ENCODE data around the gene EPS8L2.

The EPS8L2 gene

DNA sequence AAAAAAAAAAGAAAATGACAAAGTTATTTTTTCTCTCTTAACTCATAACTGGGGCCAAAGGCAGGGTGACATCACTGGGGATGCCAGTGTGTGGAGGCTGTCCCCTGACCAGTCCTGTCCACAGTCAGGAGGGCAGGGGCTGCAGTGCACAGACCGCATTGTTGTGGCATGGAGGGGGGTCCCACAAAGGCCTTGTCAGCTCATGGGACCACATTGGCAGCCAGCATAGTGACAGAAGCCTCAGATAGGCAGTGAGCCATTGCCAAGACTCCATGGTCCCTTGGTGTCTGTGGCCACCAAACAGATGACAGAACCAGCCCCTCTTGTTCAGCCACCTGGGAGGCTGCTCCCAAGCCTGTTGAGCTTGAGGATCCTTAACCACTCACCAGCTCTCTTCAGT lies 6.3 kb upstream of the EPS8L2 start:
- POLR2A ChIA-PET: no interaction called here
- no peak for DNase-seq (ENCODE audit: low read depth, low spot score)
- no peak overlapping the region for H3K4me3 ChIP-seq (ENCODE audit: low read depth, low read length)
- CTCF ChIA-PET: interaction anchor here (0.8 to 17.1 kb wide), 4 partner anchors 25 to 144 kb away, joined by 3 to 198 read pairs (median 3); no protein-coding TSS in a partner anchor
- TF ChIP-seq, protein P1, sequence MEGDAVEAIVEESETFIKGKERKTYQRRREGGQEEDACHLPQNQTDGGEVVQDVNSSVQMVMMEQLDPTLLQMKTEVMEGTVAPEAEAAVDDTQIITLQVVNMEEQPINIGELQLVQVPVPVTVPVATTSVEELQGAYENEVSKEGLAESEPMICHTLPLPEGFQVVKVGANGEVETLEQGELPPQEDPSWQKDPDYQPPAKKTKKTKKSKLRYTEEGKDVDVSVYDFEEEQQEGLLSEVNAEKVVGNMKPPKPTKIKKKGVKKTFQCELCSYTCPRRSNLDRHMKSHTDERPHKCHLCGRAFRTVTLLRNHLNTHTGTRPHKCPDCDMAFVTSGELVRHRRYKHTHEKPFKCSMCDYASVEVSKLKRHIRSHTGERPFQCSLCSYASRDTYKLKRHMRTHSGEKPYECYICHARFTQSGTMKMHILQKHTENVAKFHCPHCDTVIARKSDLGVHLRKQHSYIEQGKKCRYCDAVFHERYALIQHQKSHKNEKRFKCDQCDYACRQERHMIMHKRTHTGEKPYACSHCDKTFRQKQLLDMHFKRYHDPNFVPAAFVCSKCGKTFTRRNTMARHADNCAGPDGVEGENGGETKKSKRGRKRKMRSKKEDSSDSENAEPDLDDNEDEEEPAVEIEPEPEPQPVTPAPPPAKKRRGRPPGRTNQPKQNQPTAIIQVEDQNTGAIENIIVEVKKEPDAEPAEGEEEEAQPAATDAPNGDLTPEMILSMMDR (IDR thresholded peaks at IDR 0.05; ENCODE audit: insufficient read depth, low read length, missing control alignments): no peak

- ChIA-PET CTCF (interaction anchor here (17.1 kb wide), 1 partner anchor 22 kb away, joined by 198 read pairs; no protein-coding TSS in a partner anchor), POLR2A (no interaction called here)
- TF ChIP-seq, protein P1 (IDR thresholded peaks at IDR 0.05; ENCODE audit: insufficient read depth, low read length, missing control alignments): no peak
- H3K4me3 ChIP-seq (ENCODE audit: low read depth, low read length): no peak overlapping the region
- no peak for DNase-seq (ENCODE audit: low read depth, low spot score)
Observed at GRCh38 chr11:701741-702461, 4.1 kb upstream of the EPS8L2 start.

- DNase-seq (ENCODE audit: low read depth, low spot score): no peak
- no peak overlapping the region for H3K4me3 ChIP-seq (ENCODE audit: low read depth, low read length)
- TF ChIP-seq, protein P1 (IDR thresholded peaks at IDR 0.05; ENCODE audit: insufficient read depth, low read length, missing control alignments): no peak
- ChIA-PET CTCF (interaction anchor here (1.0 to 17.1 kb wide), 4 partner anchors 12 to 148 kb away, joined by 3 to 198 read pairs (median 4); partner anchors contain the start of gene TALDO1), POLR2A (no interaction called here)
Observed at GRCh38 chr11:702462-703461, 3.3 kb upstream of the EPS8L2 start.

DNA sequence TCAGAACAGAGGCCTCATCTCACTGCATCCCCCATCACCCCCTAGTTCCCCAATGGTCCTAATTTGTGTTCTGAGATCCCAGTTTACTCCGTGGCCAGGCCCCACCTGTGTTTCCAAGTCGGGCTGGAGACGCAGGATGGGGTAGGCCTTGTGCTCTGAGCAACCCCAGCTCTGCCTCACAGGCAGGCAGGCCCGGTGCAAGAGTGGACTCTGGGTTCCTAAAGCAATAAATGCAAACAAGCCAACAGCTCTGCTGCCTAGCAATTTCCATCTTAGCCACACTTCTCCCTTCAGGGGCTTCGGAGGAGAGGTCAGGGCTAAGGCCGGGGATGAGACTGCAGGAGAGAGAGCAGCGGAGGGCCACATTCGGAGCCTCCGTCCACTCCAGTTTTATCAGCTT lies 2.5 kb upstream of the EPS8L2 start:
- ChIA-PET CTCF (interaction anchor here (0.6 to 17.1 kb wide), 5 partner anchors 12 to 148 kb away, joined by 3 to 198 read pairs (median 3); partner anchors contain the start of gene TALDO1), POLR2A (no interaction called here)
- H3K4me3 ChIP-seq (ENCODE audit: low read depth, low read length): no peak overlapping the region
- TF ChIP-seq, protein P1 (IDR thresholded peaks at IDR 0.05; ENCODE audit: insufficient read depth, low read length, missing control alignments): no peak
- DNase-seq (ENCODE audit: low read depth, low spot score): no peak

- TF ChIP-seq, protein P1 (IDR thresholded peaks at IDR 0.05; ENCODE audit: insufficient read depth, low read length, missing control alignments): no peak
- ChIA-PET POLR2A (interaction anchor here (0.9 kb wide), 1 partner anchor 8 kb away, joined by 4 read pairs; the partner anchor contains the start of gene TMEM80), CTCF (interaction anchor here (0.8 to 17.1 kb wide), 5 partner anchors 11 to 149 kb away, joined by 3 to 198 read pairs (median 3); partner anchors contain the start of gene TALDO1)
- no peak for DNase-seq (ENCODE audit: low read depth, low spot score)
- H3K4me3 ChIP-seq (ENCODE audit: low read depth, low read length): no peak overlapping the region
Observed at GRCh38 chr11:704228-704674, 1.8 kb upstream of the EPS8L2 start.
